PFSK-1 (cell line): Measurements from ENCODE around the gene DISC1.

Experiments
- SIN3A ChIP-seq: IDR thresholded peaks from 2 replicates; pipeline ENCODE4 v1.6.1; 2012; ENCODE audit warnings: mild to moderate bottlenecking, low read length, moderate library complexity, borderline replicate concordance; ENCODE audit not compliant: insufficient read depth
- TF ChIP-seq, protein P1 (sequence below), 2 experiments: IDR thresholded peaks; 2 replicates each; pipeline versions ENCODE4 v1.6.1 to v1.8.0; 2011 to 2012; ENCODE audit warnings: low read depth in 2 of 2, low read length in 2 of 2, control low read depth in 1 of 2, inconsistent platforms in 1 of 2, mild to moderate bottlenecking in 1 of 2, moderate library complexity in 1 of 2; ENCODE audit not compliant: insufficient read depth in 1 of 2

DNA sequence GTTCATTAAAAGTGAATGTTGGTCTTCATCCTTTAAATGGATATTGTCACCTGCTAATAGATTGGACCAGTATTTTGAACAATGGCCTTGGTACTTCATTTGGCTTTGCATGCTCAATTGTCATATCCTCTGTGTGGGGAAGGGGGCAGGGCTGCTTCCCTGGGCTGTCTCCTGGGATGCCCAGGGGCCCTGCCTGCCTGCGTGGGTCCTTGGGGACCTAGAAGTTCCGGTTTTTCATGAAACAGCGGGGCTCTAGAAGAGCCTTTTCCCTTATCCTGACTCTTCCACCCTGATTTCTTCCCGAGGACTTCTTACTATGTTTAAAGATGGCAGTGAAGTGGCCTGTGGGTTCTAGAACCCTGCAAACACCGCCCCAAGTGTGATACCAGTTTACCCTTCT lies 97.5 kb downstream of the DISC1 start:
- TF ChIP-seq, protein P1, sequence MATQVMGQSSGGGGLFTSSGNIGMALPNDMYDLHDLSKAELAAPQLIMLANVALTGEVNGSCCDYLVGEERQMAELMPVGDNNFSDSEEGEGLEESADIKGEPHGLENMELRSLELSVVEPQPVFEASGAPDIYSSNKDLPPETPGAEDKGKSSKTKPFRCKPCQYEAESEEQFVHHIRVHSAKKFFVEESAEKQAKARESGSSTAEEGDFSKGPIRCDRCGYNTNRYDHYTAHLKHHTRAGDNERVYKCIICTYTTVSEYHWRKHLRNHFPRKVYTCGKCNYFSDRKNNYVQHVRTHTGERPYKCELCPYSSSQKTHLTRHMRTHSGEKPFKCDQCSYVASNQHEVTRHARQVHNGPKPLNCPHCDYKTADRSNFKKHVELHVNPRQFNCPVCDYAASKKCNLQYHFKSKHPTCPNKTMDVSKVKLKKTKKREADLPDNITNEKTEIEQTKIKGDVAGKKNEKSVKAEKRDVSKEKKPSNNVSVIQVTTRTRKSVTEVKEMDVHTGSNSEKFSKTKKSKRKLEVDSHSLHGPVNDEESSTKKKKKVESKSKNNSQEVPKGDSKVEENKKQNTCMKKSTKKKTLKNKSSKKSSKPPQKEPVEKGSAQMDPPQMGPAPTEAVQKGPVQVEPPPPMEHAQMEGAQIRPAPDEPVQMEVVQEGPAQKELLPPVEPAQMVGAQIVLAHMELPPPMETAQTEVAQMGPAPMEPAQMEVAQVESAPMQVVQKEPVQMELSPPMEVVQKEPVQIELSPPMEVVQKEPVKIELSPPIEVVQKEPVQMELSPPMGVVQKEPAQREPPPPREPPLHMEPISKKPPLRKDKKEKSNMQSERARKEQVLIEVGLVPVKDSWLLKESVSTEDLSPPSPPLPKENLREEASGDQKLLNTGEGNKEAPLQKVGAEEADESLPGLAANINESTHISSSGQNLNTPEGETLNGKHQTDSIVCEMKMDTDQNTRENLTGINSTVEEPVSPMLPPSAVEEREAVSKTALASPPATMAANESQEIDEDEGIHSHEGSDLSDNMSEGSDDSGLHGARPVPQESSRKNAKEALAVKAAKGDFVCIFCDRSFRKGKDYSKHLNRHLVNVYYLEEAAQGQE (IDR thresholded peaks at IDR 0.05; ENCODE audit: insufficient read depth in 1 of 2, low read depth in 2 of 2, low read length in 2 of 2), result no peak
- TF ChIP-seq SIN3A, result no peak
